Measurements from ENCODE around the gene EIF2A. TPM values are rescaled to one million over a fixed set of nuclear protein-coding genes. Genes with fewer than 3 reads are reported as not detected.

The EIF2A gene
- total RNA-seq, 3 donors from 2014 or later (not counting 1 experiment from before 2014, with no cell fraction given): 102 to 124 (median 108) TPM

- WGBS (ENCODE audit: insufficient coverage): 100% methylated on average over 2 of the region's 2 CpGs
- Mint-ChIP-seq H3K9me3 (no peaks in the 10 kb centered on the region), H3K27ac (peak overlapping the region; percentile 2 to 4), H3K36me3 (peaks cover 8% of the 10 kb centered on the region), H3K4me1 (peaks cover 25 to 30% of the 10 kb centered on the region in 2 donors), H3K4me3 (no peak overlapping the region), H3K27me3 (ENCODE audit: low read depth in 2 of 2) (no peaks in the 10 kb centered on the region)
- no peaks in the 10 kb centered on the region for H3K9me3 ChIP-seq (ENCODE audit: control insufficient read depth, insufficient read depth, low read length)
- ATAC-seq (no peak), DNase-seq (no peak)
- H3K27me3 ChIP-seq (ENCODE audit: control insufficient read depth, insufficient read depth, low read length): no peaks in the 10 kb centered on the region
- no peak overlapping the region for H3K4me3 ChIP-seq (ENCODE audit: low read length)
- H3K4me1 ChIP-seq (ENCODE audit: control insufficient read depth, insufficient read depth, low read length): no peaks in the 10 kb centered on the region
- H3K27ac ChIP-seq (ENCODE audit: low read length): no peak overlapping the region
- TF ChIP-seq CTCF (IDR thresholded peaks at IDR 0.05): no peak
- intact Hi-C loops (cut with micrococcal nuclease): no loop called here
- peaks cover 50% of the 10 kb centered on the region for H3K36me3 ChIP-seq (ENCODE audit: control insufficient read depth, insufficient read depth, low read length)
Observed at GRCh38 chr3:150626148-150626930, 79.8 kb downstream of the EIF2A start.

- WGBS (ENCODE audit: insufficient coverage): 100% methylated on average over 2 of the region's 2 CpGs
- no peak overlapping the region for H3K27ac Mint-ChIP-seq
- no peaks in the 10 kb centered on the region for H3K9me3 Mint-ChIP-seq
- DNase-seq (no peak), ATAC-seq (no peak)
- H3K27me3 Mint-ChIP-seq (ENCODE audit: low read depth in 2 of 2): no peaks in the 10 kb centered on the region
- H3K4me3 Mint-ChIP-seq: no peak overlapping the region
- H3K36me3 Mint-ChIP-seq: peaks cover 8% of the 10 kb centered on the region
- intact Hi-C loops (cut with micrococcal nuclease): no loop called here
- H3K36me3 ChIP-seq (ENCODE audit: control insufficient read depth, insufficient read depth, low read length): peaks cover 50% of the 10 kb centered on the region
- TF ChIP-seq CTCF (IDR thresholded peaks at IDR 0.05): no peak
- H3K27me3 ChIP-seq (ENCODE audit: control insufficient read depth, insufficient read depth, low read length): no peaks in the 10 kb centered on the region
- no peak overlapping the region for H3K4me3 ChIP-seq (ENCODE audit: low read length)
- peaks cover 15 to 24% of the 10 kb centered on the region in 2 donors for H3K4me1 Mint-ChIP-seq
- no peak overlapping the region for H3K27ac ChIP-seq (ENCODE audit: low read length)
- no peaks in the 10 kb centered on the region for H3K9me3 ChIP-seq (ENCODE audit: control insufficient read depth, insufficient read depth, low read length)
- H3K4me1 ChIP-seq (ENCODE audit: control insufficient read depth, insufficient read depth, low read length): no peaks in the 10 kb centered on the region
Observed at GRCh38 chr3:150627557-150627956, 81.0 kb downstream of the EIF2A start.

GRCh38 chr3:150631515-150632221 is 85.1 kb downstream of the EIF2A start:
- no peak for ATAC-seq
- DNase-seq: no peak
- WGBS (ENCODE audit: insufficient coverage): 98% methylated on average over 7 of the region's 7 CpGs
- Mint-ChIP-seq H3K27ac (peak overlapping the region; percentile 54 to 91), H3K27me3 (ENCODE audit: low read depth in 2 of 2) (no peaks in the 10 kb centered on the region), H3K4me1 (peaks cover 35 to 39% of the 10 kb centered on the region in 2 donors), H3K4me3 (no peak overlapping the region), H3K36me3 (peaks cover 2% of the 10 kb centered on the region), H3K9me3 (no peaks in the 10 kb centered on the region)
- Histone ChIP-seq H3K4me3 (ENCODE audit: low read length) (no peak overlapping the region), H3K36me3 (ENCODE audit: control insufficient read depth, insufficient read depth, low read length) (peaks cover 31% of the 10 kb centered on the region), H3K4me1 (ENCODE audit: control insufficient read depth, insufficient read depth, low read length) (peaks cover 22% of the 10 kb centered on the region), H3K27ac (ENCODE audit: low read length) (no peak overlapping the region), H3K27me3 (ENCODE audit: control insufficient read depth, insufficient read depth, low read length) (no peaks in the 10 kb centered on the region), H3K9me3 (ENCODE audit: control insufficient read depth, insufficient read depth, low read length) (no peaks in the 10 kb centered on the region)
- no peak for TF ChIP-seq CTCF (IDR thresholded peaks at IDR 0.05)
- intact Hi-C loops (cut with micrococcal nuclease): no loop called here
